Activated CD8-positive, alpha-beta memory T cell treated with anti-CD3 and anti-CD28 coated beads, Interleukin-2, amount 50 U/mL, for 4 hours (primary cell): ENCODE results near the gene FOXE3.
A peak's percentile ranks its signal among the peaks of the same experiment; 100 is the strongest.

Experiments used
- DNase-seq: peaks from one replicate; pipeline ENCODE4 v3.0.0-alpha.2; 2020

FOXE3 gene

DNA sequence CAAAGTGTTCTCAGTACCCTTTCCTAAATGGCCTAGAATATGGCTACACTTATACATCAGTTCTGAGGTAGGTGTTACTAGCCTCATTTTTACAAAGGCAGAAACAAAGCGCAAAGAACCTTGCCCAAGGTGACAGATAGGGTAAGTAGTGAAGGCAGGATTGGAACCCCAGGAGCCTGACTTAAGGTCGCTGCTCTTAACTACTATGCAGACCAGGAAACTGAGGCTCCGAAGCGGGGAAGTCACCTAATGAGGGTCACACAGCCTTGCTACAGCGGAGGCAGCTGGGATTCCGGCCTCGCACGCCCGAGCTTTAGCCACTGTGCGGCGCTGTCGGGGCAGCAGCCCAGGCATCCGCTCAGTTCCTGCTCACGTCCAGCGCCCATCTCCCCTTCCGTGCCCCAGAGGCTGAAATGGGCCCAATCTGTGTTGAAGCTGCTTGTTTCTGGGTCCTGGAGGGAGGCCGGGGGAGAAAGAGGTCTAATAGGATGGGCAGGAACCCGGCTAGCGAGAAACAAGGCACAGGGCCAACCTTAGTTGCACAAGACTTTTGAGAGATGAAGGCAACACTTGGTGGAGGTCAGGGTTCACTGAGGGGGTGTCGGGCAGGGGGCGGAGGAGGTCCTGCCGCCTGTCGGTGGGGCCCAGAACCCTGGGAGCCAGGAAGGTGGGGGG is 20.4 kb downstream of the FOXE3 start:
- peak; percentile 78 for DNase-seq

DNA sequence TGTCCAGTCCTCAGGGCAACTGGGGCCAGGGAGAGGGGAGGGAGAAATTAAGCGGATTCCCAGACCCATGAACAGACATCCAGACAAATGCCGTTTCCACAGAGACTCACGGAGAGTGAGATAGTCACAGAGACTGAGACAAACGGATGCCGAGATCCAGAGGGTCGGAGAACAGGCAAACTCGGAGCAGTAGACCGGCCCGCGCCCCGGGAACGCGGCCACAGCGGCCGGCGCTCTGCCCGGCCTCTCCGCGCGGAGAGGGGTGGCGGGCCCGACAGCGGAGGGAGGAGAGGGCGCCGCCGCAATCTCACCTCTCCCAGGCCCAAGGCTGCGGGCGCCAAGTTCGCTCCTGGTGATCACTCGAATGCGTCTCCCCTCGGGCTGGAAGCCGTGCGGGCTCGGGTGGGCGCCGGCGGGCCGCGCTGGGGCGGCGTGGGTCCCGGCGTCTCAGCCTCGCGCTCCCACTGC is 20.9 kb downstream of the FOXE3 start:
- DNase-seq, result no peak

DNA sequence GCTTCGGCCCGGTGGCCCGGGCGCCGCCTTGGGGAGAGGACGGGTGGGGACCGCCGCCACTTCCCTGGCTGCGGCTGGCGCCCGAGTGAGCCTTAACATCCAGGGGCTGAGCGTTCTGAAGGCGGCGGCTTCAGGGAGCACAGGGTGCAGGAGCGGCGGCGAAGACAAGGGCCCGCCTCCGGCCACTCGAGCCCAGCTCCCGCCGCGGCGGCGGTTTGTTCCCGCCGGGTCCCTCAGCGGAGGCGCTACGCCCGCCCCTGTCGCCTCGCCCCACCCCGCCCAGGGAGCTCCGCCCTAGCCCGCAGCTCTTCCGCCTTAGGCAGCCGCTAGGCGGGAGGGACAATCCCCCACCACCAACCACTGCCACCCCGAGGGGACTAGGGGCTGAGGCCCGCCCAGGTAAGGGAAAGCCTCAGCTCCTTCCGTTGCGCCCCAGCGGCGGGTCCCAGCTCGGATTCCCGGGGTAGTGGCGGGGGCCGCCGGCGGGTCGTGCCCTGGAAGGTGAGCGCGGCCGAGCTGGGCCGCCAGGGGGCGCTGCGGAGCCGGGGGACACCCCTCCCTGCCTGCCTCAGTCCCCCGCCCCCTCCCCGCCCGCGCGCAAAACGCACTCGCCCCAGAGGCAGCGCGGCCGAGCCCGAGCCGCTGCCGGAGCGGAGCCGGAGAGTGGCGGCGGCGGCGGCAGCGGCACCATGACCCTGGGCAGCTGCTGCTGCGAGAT is 21.5 kb downstream of the FOXE3 start, which contains the start of gene FOXD2:
FOXD2 (plus strand) TSS at position 598 of the 718 bp plus-strand sequence; CDS start at position 690, 92 bp downstream.
- peak; percentile 95 for DNase-seq

DNA sequence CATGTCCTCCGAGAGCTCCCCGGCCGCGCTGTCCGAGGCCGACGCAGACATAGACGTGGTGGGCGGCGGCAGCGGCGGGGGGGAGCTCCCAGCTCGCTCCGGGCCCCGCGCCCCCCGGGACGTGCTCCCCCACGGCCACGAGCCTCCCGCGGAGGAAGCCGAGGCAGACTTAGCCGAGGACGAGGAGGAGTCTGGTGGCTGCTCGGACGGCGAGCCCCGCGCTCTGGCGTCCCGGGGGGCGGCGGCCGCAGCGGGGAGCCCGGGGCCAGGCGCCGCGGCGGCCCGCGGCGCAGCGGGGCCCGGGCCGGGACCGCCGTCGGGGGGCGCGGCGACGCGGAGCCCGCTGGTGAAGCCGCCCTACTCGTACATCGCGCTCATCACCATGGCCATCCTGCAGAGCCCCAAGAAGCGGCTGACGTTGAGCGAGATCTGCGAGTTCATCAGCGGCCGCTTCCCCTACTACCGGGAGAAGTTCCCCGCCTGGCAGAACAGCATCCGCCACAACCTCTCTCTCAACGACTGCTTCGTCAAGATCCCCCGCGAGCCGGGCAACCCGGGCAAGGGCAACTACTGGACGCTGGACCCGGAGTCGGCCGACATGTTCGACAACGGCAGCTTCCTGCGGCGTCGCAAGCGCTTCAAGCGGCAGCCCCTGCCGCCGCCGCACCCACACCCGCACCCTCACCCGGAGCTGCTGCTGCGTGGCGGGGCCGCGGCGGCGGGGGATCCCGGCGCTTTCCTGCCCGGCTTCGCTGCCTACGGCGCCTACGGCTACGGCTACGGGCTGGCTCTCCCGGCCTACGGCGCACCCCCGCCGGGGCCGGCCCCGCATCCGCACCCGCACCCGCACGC is 22.3 kb downstream of the FOXE3 start:
- peak; percentile 31 for DNase-seq

DNA sequence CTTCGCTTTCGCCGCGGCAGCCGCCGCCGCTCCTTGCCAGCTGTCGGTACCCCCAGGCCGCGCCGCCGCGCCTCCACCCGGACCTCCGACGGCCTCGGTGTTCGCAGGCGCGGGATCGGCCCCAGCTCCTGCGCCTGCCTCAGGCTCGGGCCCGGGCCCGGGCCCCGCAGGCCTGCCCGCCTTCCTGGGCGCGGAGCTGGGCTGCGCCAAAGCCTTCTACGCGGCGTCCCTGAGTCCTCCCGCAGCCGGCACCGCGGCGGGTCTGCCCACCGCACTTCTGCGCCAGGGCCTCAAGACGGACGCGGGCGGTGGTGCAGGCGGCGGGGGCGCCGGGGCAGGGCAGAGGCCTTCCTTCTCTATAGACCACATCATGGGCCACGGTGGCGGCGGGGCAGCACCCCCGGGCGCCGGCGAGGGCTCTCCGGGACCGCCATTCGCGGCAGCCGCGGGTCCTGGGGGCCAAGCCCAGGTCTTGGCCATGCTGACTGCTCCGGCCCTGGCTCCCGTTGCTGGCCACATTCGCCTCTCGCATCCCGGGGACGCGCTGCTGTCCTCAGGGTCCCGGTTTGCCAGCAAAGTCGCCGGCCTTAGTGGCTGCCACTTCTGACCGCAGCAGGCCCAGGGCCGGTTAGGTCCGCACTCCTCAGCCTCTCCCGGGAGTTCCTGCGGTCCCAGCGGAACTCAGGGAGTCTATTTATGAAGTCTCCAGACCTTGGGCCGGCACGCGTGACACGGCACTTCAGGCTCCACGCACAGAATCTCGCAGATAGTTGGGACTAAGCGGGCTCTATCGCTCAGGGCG is 23.1 kb downstream of the FOXE3 start:
- DNase-seq, result no peak

DNA sequence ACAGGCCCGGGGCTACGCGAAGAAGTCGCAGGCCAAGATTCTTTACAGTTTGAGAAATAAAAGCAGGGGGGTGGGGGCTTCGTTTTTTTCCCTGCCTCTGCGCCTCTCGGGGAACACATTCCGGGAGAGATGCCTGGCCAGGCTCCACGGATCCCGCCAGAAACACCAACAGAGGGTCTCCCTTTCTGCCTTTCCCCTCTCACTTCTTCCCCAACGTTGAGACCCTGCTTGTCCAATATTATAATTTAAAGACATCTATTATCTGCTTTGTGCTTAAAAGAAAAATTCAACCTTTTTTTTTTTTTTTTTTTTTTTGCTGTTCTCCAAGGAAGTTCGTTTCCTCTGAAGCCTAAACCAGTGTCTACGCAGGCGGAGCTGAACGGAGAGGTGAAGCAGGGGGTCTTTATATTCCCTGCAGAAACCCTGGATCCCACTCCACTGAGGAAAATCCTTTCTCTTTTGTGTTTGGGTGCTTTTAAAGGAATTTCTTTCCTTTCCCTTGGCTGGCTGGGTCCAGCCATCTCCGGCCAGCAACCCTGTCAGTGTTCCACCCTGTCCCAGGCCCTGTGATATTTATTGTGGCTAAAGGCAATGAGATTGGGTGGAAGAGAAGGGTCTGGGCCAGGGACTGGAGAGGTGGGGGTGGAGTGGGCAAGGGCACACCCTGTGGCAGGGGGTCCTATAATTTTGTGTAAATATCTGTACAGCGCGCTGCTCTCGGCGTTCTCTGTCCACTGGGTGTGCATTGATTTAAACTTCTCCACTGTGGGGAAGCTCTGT is 23.9 kb downstream of the FOXE3 start:
- DNase-seq, result no peak

DNA sequence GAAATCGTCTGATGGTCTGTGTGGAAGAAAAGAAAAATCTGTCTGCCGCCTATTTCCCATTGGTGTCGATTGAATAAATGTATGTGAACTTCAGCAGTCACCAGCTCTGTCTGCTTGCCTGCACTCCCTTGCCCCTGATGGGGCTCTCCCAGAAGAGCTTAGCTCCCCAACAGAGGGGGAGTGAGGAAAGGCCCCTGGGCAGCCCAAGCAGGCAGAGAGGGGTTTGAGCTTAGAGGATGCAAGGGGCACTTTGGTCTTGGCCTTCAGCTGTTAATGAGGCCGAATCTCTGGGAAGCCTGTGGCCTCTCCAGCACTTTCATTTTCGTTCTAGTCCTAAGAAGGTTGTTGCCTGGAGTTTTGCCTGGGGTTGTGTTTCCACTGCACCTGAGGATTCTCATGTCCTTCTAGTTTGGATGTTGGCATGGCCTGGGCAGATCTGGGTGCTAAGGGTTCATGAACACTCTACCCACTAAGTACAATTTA is 24.6 kb downstream of the FOXE3 start:
- DNase-seq, result no peak

DNA sequence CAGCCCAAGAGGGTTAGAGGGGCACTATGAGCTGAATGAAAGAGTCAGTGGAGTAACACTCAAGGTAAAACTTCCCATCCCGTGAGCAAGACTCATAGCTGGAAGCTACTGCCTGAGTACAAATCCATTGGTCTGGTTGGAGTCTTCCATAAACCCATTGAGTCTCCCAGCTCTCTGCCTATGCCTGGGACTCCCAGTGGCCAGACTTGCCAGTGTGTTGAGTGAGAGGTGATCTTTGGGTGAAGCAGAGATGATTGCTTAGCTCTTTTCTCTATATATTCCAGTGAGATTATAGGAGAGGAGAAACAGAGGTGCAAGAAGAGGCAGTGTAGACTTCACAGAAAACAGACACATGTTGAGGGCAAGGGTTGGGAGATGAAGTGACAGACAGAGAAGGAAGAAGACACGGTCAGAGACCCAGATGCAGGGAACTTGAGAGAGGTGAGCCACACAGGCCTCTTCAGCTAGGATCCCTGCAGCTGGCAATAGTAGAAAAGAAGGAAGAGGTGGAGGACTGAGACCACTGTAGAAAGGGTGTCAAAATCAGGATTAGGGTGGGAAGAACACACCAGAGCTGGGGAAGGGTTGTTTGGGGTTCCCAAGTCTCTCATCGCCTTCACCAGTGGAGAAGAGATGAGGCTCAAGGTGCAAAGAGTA is 25.5 kb downstream of the FOXE3 start:
- no peak for DNase-seq

DNA sequence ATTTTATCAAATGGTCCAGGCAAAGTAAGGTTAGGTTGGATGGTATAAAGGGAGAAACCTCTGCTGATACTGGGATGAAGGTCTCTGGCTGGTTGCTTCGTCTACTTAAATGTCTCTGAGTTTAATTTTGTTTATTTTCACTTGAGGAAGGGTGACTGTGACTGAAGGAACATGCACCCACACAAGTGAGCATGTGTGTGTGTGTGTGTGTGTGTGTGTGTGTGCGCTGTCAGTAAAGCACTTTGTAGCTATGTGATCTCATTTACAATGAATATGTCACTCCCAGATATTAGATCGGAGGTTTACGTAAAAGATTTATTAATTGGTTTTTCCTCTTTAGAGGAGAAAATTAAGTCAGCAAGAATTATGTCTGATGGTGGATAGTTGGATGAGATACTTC is 26.1 kb downstream of the FOXE3 start:
- no peak for DNase-seq

DNA sequence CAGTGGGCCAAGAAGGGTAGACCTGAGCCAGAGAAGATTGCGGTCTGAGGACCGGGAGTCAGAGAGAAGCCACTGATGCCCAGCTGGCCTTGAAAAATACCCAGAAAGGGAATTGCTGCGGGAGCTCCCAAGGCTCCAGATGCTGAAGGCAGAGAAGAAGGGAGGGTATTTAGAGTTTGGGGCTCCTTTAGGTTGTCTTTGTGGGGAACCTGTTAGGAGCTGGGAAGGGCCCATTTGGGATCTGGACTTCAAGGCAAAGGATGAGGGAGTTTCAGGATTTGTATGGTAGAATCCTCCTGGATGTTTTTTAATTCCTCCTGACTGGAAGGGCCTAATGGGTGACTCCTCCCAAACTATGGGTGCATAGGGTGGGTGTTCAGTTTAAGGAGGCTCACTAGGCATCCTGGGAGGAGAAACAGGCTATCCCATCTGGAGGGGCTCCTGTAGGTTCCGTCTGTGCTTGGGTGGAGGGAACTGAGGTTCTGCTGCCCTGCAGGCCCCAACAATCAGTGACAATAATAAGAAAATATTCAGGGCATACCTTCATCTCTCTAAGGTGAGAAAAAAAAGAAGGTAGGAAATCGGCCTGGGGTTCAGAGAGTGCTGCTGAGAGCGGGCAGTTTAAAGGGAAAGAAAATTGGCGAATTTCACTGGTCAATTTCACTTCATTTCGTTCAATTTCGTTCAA is 26.9 kb downstream of the FOXE3 start:
- no peak for DNase-seq

DNA sequence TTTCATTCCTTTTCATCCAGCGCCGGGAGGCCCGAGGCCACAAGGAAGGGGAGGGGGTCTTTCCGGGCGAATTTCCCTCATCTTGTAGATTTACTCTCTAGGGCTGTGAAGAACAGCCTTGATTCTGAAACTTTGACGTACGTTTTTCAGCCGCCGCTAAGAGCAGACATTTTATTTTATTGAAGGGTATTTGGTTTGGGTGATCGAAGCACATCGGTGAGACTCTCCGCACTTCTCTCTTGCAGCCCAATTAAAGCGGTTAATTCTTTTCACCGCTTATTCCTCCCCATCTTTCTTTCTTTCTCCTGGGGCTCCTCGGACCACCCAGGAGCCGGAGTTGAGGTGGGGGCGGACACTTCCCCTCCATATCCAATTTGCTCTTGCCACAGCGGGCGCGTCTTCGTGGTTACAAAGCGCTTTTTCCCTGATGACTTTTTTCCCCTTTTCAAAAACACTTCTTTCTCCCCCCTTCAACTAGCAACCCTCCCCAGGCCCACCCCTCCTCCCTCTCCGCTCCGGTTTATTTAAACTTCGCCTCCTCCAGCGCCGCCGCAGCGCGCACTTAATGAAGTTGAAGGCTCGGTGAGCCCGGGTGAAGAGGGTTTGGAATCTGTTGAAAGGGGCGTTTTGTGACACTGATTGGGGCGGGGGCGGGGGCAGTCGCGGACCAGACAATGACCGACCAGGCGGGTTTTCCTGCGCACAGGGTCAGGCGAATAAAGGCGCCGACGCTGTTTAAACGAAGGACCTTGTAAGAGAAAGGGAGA is 27.6 kb downstream of the FOXE3 start:
- no peak for DNase-seq

DNA sequence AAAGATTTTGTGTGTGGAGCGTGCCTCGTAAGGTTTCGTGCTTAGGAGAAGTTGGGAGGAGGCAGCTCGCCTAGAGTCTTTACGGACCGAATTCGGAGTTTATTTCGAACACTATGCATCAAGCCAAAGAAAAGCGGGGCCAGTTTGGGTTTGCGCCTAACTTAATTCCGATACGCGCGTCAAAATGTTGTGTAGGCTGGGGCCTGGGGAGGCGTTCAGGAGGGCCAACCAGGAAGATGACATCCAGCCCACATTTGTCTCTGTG is 28.1 kb downstream of the FOXE3 start:
- no peak for DNase-seq

DNA sequence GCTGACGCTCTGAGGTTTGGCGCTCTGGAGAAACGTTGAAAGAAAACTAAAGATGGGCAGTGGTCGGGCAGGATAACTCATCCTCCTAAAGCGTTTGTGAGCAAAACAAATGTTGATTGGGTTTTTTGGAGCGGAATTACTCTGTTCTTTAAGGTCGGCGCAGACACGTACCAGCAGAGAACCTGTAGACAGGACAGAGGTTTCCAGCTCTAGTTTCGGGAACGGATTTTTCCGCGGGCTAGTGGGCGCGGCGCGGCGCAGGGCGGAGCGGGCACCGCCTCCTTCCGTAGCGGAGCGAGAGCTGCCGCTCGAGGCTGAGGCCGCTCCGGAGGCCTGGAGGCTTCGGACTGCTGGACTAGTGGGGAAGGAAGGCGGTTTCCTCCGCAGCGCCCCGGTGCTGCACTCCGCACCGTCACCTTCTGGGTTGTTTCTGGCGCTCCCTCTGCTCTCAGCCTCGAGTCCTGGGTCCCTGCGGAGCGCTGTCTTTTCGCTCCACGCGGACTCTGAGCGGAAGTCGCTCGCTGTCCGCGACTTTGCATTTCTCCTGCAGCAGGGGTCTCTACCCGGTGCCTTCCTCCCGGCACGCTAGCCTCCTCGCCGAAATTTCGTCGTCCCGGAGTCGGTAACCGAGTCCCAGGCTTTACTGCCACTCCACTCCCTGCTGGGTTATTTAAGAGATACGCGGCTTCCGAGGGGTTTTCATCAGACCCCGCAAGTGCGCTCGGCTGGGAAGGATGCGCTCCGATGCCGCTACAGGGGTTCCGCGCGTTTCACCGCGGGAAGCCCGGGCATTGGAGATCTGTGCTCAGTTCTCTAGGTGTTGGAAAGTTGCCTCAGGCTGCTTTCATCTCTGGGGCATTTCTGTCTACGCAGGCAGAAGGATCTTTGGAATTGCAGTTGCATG is 28.7 kb downstream of the FOXE3 start:
- no peak for DNase-seq

DNA sequence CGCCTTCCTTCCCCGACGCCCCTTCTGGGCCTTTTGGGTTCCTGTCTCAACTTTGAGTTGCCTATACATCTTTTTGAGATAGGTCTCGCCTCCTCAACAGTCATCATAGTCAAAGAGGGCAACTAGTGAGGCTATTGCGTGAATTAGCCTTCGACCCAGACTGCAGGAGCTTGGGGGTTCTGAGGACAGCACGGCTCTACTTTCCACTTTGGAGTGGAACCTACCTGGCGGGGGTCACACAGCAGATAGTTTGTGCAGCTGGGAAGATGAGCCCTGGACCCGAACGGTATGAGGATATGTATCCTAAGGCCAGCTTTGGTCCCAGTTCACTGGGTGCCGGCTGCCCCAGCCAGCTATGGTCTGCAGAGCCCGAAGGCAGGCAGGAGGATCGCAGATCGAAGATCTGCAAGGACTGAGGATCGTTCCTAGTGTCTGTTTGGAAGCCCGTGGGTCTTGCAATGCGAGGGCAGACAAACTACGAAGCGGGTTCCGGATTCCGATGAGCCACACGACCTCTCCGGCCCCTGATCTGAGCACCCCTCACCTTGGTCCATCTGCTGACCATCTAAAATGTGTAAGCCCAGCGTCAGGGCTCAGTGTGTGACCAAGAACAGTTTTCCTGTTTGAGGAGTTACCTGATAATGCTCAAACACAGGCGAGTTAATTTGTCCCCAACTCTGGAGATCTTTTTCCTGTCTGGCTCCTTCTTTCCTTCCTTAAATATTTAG is 29.9 kb downstream of the FOXE3 start:
- no peak for DNase-seq

DNA sequence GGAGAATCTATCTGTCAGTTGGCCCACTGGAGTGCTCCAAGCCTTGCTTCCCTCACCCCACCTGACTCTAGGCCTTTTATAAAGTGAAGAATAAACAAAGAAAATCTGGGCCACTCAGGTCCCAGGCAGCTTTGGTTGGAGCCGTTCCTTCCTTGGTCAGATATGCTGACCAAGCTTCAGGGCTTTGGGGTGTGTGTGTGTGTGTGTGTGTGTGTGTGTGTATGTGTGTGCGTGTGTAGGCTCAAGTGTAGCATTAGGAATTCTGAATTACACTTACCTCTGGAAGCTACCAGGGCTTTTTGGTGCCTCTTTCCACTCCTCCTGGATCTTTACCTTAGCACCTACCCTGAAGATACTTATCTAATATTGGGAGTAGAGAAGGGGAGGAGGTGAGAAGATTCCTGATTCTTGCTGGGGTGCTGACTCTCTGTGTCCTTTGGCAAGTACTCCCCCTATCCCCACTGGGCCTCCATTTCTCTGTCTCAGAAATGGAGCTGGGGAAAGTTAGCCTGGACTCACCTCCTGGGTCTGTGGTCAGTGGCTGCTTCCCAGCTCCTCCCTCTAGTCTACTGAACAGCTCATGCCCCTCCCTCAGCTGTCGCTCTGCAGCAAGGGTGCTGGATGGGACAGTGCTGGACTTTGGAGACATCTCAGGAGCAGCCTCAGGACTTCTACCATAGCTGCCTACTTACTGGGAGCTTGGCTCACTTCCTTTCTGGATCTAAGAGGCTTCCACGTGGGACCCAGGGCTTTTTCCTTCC is 32.6 kb downstream of the FOXE3 start:
- no peak for DNase-seq

DNA sequence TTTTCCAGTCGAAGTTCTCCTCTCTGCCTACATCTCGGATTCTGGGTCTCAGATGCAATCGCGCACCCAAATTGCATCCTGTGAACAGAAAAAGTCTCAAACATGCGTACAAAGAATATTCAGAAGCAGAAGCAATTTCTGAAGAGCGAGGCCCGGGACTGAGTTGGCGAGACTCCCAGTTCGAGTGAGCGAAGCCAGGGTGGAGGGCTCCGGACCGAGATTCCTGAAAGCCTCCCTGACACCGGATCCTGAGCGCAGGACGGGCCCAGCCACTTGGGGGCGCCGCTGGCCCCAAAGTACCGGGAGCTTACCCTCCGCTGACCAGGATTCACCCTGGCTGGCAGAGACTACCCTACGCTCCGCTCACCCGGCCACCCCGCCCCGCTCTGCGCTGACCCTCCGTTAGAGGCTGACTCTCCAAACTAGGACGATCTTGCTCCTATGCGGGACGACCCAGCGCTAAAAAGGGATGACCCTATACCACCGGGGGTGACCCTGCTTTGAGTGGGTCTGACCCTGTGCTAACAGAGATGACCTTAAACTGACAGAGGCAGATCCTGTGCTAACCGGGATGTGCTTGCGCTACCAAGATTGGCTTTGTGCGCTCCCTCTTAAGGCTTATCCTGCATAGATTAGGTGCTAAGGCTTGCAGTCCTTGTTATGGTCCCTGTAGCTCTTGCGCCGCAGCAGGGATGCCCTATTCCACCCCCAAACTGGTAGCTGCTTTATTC is 33.9 kb downstream of the FOXE3 start:
- DNase-seq, result no peak

DNA sequence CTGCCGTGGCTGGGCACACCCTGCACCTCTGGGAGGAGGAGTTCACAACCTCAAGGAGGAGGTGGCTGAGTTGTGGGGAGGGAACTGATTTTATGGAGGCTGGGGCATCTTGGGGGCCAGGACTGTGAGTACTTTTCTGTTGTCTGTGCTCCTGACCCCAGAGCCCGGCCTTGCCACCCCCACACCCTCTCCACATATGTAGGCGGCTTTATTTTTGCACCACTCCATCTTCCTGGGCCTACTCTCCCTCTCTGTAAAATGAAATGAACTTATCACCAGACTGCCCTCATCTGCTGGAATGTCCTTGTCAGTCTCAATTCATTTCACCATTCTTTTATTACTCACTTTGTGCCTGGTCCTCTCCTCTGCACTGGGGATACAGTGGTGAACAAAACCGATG is 34.5 kb downstream of the FOXE3 start:
- no peak for DNase-seq
